Small intestine (tissue), 7 donors: ENCODE measurements around the gene MARK3. TPM values are rescaled to one million over a fixed set of nuclear protein-coding genes. Genes with fewer than 3 reads are reported as not detected.
"Not testable (repeated sequence)": the region's sequence is repeated elsewhere in the genome, so short reads cannot be mapped to it uniquely, and the experiment has no call there.

ENCODE experiments used
- DNase-seq, 2 donors: peaks; one replicate each; pipeline versions ENCODE4 v3.0.0 to v3.0.0-alpha.2; 2013
- FAIRE-seq: peaks from 2 replicates; lab custom pipeline; 2012; peaks lifted over from hg19 to GRCh38; lab: Jason Lieb, UNC
- H3K27ac ChIP-seq, 3 donors: one replicate each; pipeline ENCODE4 v1.5.1; 2013; ENCODE audit warnings: low read length in 2 of 3, mild to moderate bottlenecking in 2 of 3, control low read depth in 1 of 3, inconsistent platforms in 1 of 3, low read depth in 1 of 3, moderate library complexity in 1 of 3
- H3K27me3 ChIP-seq, 3 donors: one replicate each; pipeline ENCODE4 v1.6.1; 2013; ENCODE audit warnings: low read length in 3 of 3, inconsistent platforms in 1 of 3; ENCODE audit not compliant: control insufficient read depth in 3 of 3, insufficient read depth in 3 of 3
- H3K36me3 ChIP-seq, 3 donors: one replicate each; pipeline ENCODE4 v1.6.1; 2013; ENCODE audit warnings: low read length in 3 of 3, inconsistent platforms in 1 of 3, low read depth in 1 of 3, mild to moderate bottlenecking in 1 of 3, moderate library complexity in 1 of 3; ENCODE audit not compliant: control insufficient read depth in 3 of 3, insufficient read depth in 2 of 3
- H3K4me1 ChIP-seq, 3 donors: one replicate each; pipeline ENCODE4 v1.6.1; 2013; ENCODE audit warnings: low read length in 2 of 3, inconsistent platforms in 1 of 3, low read depth in 1 of 3, mild to moderate bottlenecking in 1 of 3, moderate library complexity in 1 of 3; ENCODE audit not compliant: control insufficient read depth in 3 of 3, insufficient read depth in 2 of 3
- H3K4me3 ChIP-seq, 3 donors: one replicate each; pipeline ENCODE4 v1.5.1; 2013; ENCODE audit warnings: low read length in 3 of 3, control low read depth in 1 of 3, inconsistent platforms in 1 of 3, low read depth in 1 of 3, mild to moderate bottlenecking in 1 of 3, moderate library complexity in 1 of 3
- H3K9me3 ChIP-seq, 2 donors: one replicate each; pipeline ENCODE4 v1.6.1; 2013; ENCODE audit warnings: low read depth in 1 of 2, low read length in 1 of 2; ENCODE audit not compliant: control insufficient read depth in 2 of 2, insufficient read depth in 1 of 2
- WGBS, 3 donors: extraction: QIAGEN DNeasy Blood & Tissue Kit; methylation state at CpG; one replicate each; pipeline ENCODE4 v1.1.7; 2013; 5-methylcytosine and 5-hydroxymethylcytosine counted together
- polyA plus RNA-seq, 4 donors: library from polyadenylated mRNA; stranded (reverse) in 3 of 4; unstranded in 1 of 4; fragments of 200-250 nt in 3 of 4; fragments of 120-200 nt in 1 of 4; gene quantifications; one replicate each; pipeline versions ENCODE4 v1.2.1 to v1.2.3, GENCODE V29; 2013
- donor health status: healthy with polysubstance abuse.
- donor health status: control.
- donor health status: control.
- donor health status: Bipolar disorder and iron deficiency.
- donor health status: healthy.

Gene MARK3
- polyA plus RNA-seq, 4 donors: 37.7 to 67.8 (median 60.6) TPM

- peaks cover 0 to 78% (median 2%) of the 10 kb centered on the region in 3 donors for H3K4me1 ChIP-seq
- H3K4me3 ChIP-seq: peak overlapping the region in 1 of 3 donors; percentile 48
- H3K27ac ChIP-seq: peak overlapping the region in 1 of 3 donors; percentile 93
- DNase-seq: no peak
- H3K36me3 ChIP-seq: peaks cover 0 to 36% (median 0%) of the 10 kb centered on the region in 3 donors
- no peak for FAIRE-seq
- peaks cover 0 to 4% (median 3%) of the 10 kb centered on the region in 3 donors for H3K27me3 ChIP-seq
- WGBS, 3 donors: 54 to 75% (median 68%) methylated on average over 10 of the region's 10 CpGs
- H3K9me3 ChIP-seq: no peaks in the 10 kb centered on the region
Measured at GRCh38 chr14:103523575-103523954, 138.3 kb downstream of the MARK3 start.

GRCh38 chr14:103524002-103524935 lies 139.1 kb downstream of the MARK3 start:
- no peak overlapping the region for H3K4me3 ChIP-seq
- 65 to 74% (median 70%) methylated on average over 12 of the region's 12 CpGs for WGBS, 3 donors
- H3K9me3 ChIP-seq: no peaks in the 10 kb centered on the region
- peak overlapping the region in 1 of 3 donors; percentile 93 for H3K27ac ChIP-seq
- H3K4me1 ChIP-seq: peaks cover 0 to 72% (median 2%) of the 10 kb centered on the region in 3 donors
- H3K36me3 ChIP-seq: peaks cover 0 to 29% (median 0%) of the 10 kb centered on the region in 3 donors
- DNase-seq: no peak
- H3K27me3 ChIP-seq: peaks cover 0 to 4% (median 3%) of the 10 kb centered on the region in 3 donors
- FAIRE-seq: no peak

GRCh38 chr14:103525430-103526246 lies 140.4 kb downstream of the MARK3 start:
- peaks cover 0 to 23% (median 0%) of the 10 kb centered on the region in 3 donors for H3K36me3 ChIP-seq

GRCh38 chr14:103526247-103526913 lies 141.2 kb downstream of the MARK3 start:
- FAIRE-seq: no peak
- no peaks in the 10 kb centered on the region for H3K9me3 ChIP-seq
- peak overlapping the region in 1 of 3 donors; percentile 93 for H3K27ac ChIP-seq
- no peak overlapping the region for H3K4me3 ChIP-seq
- peaks cover 0 to 77% (median 2%) of the 10 kb centered on the region in 3 donors for H3K4me1 ChIP-seq
- WGBS, 3 donors: 60 to 77% (median 68%) methylated on average over 8 of the region's 8 CpGs
- peaks cover 0 to 4% (median 3%) of the 10 kb centered on the region in 3 donors for H3K27me3 ChIP-seq
- DNase-seq: no peak
- H3K36me3 ChIP-seq: peaks cover 0 to 25% (median 0%) of the 10 kb centered on the region in 3 donors

More at GRCh38 chr14:103525430-103526246, 140.4 kb downstream of the MARK3 start:
- WGBS, 3 donors: 53 to 65% (median 56%) methylated on average over 17 of the region's 17 CpGs
- Histone ChIP-seq H3K27ac (peak overlapping the region in 1 of 3 donors; percentile 93), H3K4me1 (peaks cover 0 to 73% (median 2%) of the 10 kb centered on the region in 3 donors)
- not testable (repeated sequence) for H3K27me3 ChIP-seq, FAIRE-seq, H3K4me3 ChIP-seq, H3K9me3 ChIP-seq
- DNase-seq: peak in 1 of 2 donors; percentile 84

GRCh38 chr14:103526914-103527248 lies 141.7 kb downstream of the MARK3 start:
- no peak overlapping the region for H3K4me3 ChIP-seq
- no peak for FAIRE-seq
- no peak for DNase-seq
- 88 to 100% (median 93%) methylated on average over 1 of the region's 1 CpG for WGBS, 3 donors
- H3K27ac ChIP-seq: peak overlapping the region in 1 of 3 donors; percentile 93
- peaks cover 0 to 81% (median 2%) of the 10 kb centered on the region in 3 donors for H3K4me1 ChIP-seq
- peaks cover 0 to 4% (median 3%) of the 10 kb centered on the region in 3 donors for H3K27me3 ChIP-seq
- no peaks in the 10 kb centered on the region for H3K9me3 ChIP-seq
- H3K36me3 ChIP-seq: peaks cover 0 to 30% (median 0%) of the 10 kb centered on the region in 3 donors

GRCh38 chr14:103527408-103528145 lies 142.4 kb downstream of the MARK3 start:
- FAIRE-seq (no peak), DNase-seq (no peak)
- Histone ChIP-seq H3K9me3 (no peaks in the 10 kb centered on the region), H3K4me3 (peak overlapping the region in 2 of 3 donors; percentile 61 to 79), H3K4me1 (peaks cover 0 to 88% (median 0%) of the 10 kb centered on the region in 3 donors), H3K27ac (peak overlapping the region in 2 of 3 donors; percentile 15 to 93), H3K36me3 (peaks cover 0 to 35% (median 0%) of the 10 kb centered on the region in 3 donors), H3K27me3 (peaks cover 0 to 4% (median 0%) of the 10 kb centered on the region in 3 donors)
- 66 to 77% (median 72%) methylated on average over 14 of the region's 14 CpGs for WGBS, 3 donors

GRCh38 chr14:103528146-103528586 lies 143.0 kb downstream of the MARK3 start:
- Histone ChIP-seq H3K9me3 (no peaks in the 10 kb centered on the region), H3K4me3 (peak overlapping the region; percentile 61 to 79 (median 70)), H3K27ac (peak overlapping the region in 2 of 3 donors; percentile 85 to 93), H3K36me3 (peaks cover 0 to 41% (median 0%) of the 10 kb centered on the region in 3 donors), H3K4me1 (peaks cover 0 to 90% (median 0%) of the 10 kb centered on the region in 3 donors), H3K27me3 (peaks cover 0 to 2% (median 0%) of the 10 kb centered on the region in 3 donors)
- FAIRE-seq: no peak
- peak; percentile 45 to 48 for DNase-seq
- WGBS, 3 donors: 14 to 38% (median 28%) methylated on average over 9 to 10 of the region's 10 CpGs
